Measurements from ENCODE around the gene HAGHL.

DNA sequence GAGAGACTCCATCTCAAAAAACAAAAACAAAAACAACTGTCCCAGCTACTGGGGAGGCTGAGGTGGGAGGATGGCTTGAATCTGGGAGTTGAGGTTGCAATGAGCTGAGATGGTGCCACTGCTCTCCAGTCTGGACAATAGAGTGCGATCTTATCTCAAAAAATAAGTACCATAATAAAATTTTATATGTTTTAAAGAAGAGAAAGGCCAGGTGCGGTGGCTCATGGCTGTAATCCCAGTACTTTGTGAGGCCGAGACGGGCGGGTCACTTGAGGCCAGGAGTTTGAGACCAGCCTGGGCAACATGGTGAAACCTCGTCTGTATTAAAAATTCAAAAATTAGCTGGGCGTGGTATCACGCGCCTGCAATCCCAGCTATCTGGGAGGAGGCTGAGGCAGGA is 49.9 kb downstream of the HAGHL start:
- TF ChIP-seq EZH2 (IDR thresholded peaks at IDR 0.05; ENCODE audit: borderline replicate concordance, low read depth, low read length, severe bottlenecking) (no peak), CTCF (IDR thresholded peaks at IDR 0.05; ENCODE audit: borderline replicate concordance, extremely low read depth, low read length, poor library complexity, severe bottlenecking) (no peak)
